Subcutaneous adipose tissue (tissue), 4 donors: ENCODE data around the gene PCK1. TPM values are rescaled to one million over a fixed set of nuclear protein-coding genes. Genes with fewer than 3 reads are reported as not detected.

Source experiments
- total RNA-seq, 4 donors: library from RNA; depleted of rRNA; stranded (reverse); fragments of >200 nt; gene quantifications; one replicate each; pipeline ENCODE4 v1.1.0, GENCODE V29; 2016
- TF ChIP-seq, protein P1 (sequence below): fragments of 450-650 bp; IDR thresholded peaks from one replicate; pipeline ENCODE4 v1.5.1; 2016; ENCODE audit warnings: low read depth, mild to moderate bottlenecking, control low read depth, antibody characterized with exemption, moderate library complexity

Gene PCK1
- total RNA-seq, 4 donors from 2014 or later: 152 to 643 (median 237) TPM

- TF ChIP-seq, protein P1, sequence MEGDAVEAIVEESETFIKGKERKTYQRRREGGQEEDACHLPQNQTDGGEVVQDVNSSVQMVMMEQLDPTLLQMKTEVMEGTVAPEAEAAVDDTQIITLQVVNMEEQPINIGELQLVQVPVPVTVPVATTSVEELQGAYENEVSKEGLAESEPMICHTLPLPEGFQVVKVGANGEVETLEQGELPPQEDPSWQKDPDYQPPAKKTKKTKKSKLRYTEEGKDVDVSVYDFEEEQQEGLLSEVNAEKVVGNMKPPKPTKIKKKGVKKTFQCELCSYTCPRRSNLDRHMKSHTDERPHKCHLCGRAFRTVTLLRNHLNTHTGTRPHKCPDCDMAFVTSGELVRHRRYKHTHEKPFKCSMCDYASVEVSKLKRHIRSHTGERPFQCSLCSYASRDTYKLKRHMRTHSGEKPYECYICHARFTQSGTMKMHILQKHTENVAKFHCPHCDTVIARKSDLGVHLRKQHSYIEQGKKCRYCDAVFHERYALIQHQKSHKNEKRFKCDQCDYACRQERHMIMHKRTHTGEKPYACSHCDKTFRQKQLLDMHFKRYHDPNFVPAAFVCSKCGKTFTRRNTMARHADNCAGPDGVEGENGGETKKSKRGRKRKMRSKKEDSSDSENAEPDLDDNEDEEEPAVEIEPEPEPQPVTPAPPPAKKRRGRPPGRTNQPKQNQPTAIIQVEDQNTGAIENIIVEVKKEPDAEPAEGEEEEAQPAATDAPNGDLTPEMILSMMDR: no peak
Measured at GRCh38 chr20:57594092-57594951, 33.4 kb downstream of the PCK1 start.

- TF ChIP-seq, protein P1: no peak
Measured at GRCh38 chr20:57595041-57596030, 34.4 kb downstream of the PCK1 start.

- TF ChIP-seq, protein P1: no peak
Measured at GRCh38 chr20:57596358-57596757, 35.4 kb downstream of the PCK1 start.

GRCh38 chr20:57596998-57597939, 36.4 kb downstream of the PCK1 start:
- TF ChIP-seq, protein P1: no peak

DNA sequence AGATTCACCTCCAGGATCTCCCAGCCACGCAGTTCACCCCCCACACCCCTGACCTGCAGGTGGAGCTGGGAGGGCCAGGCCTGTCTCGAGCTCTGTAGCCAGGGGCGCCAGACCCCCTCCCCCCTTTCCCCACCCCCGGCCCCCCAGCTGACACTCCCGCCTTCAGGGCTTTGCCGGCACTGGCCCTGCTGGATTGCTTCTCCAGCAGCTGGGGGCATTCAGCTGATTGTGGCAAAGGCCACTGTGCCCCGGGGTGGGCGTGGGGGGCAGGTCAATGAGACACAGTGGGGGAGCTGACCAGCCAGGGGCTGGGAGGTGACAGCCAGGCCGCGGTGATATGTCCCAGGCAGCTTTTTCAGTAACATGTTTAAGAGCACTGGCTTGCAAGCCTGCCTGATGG, 37.1 kb downstream of the PCK1 start:
- TF ChIP-seq, protein P1: no peak

GRCh38 chr20:57598491-57598890, 37.6 kb downstream of the PCK1 start:
- TF ChIP-seq, protein P1: no peak
